ENCODE data around the gene SLC35F3. TPM values are rescaled to one million over a fixed set of nuclear protein-coding genes. Genes with fewer than 3 reads are reported as not detected.

SLC35F3 gene
- total and polyA plus RNA-seq, 4 donors, result 0.01 to 0.37 (median 0.08) TPM; not detected in 1

GRCh38 chr1:234279021-234279420, 374.5 kb downstream of the SLC35F3 start:
- no peaks in the 10 kb centered on the region for H3K36me3 ChIP-seq (ENCODE audit: control insufficient read depth in 4 of 4, insufficient read depth in 3 of 4, low read depth in 1 of 4, low read length in 3 of 4)
- no peaks in the 10 kb centered on the region for H3K27me3 ChIP-seq (ENCODE audit: control insufficient read depth in 4 of 4, insufficient read depth in 4 of 4, low read length in 3 of 4)
- WGBS, result 95% methylated on average over 1 of the region's 1 CpG
- no peaks in the 10 kb centered on the region for H3K9me3 ChIP-seq (ENCODE audit: control insufficient read depth in 4 of 4, low read length in 3 of 4)
- H3K27ac ChIP-seq (ENCODE audit: low read depth in 1 of 2, low read length in 2 of 2), result no peak overlapping the region
- H3K4me3 ChIP-seq (ENCODE audit: low read depth in 1 of 3, low read length in 3 of 3), result no peak overlapping the region
- DNase-seq (ENCODE audit: low spot score), result no peak
- no peak overlapping the region for H3K9ac ChIP-seq (ENCODE audit: low read depth in 1 of 2, low read length in 2 of 2)
- no peaks in the 10 kb centered on the region for H3K4me1 ChIP-seq (ENCODE audit: control insufficient read depth in 4 of 4, insufficient read depth in 4 of 4, low read length in 3 of 4)
- TF ChIP-seq REST (IDR thresholded peaks at IDR 0.05) (no peak), RAD21 (IDR thresholded peaks at IDR 0.05) (no peak), TAF1 (conservative IDR thresholded peaks at IDR 0.05) (no peak), GABPA (IDR thresholded peaks at IDR 0.05 in 1 of 2, conservative IDR thresholded peaks at IDR 0.05 in 1 of 2) (no peak)

- WGBS, result 80% methylated on average over 4 of the region's 4 CpGs
- Histone ChIP-seq H3K27ac (ENCODE audit: low read depth in 1 of 2, low read length in 2 of 2) (no peak overlapping the region), H3K9ac (ENCODE audit: low read depth in 1 of 2, low read length in 2 of 2) (no peak overlapping the region), H3K27me3 (ENCODE audit: control insufficient read depth in 4 of 4, insufficient read depth in 4 of 4, low read length in 3 of 4) (no peaks in the 10 kb centered on the region), H3K4me1 (ENCODE audit: control insufficient read depth in 4 of 4, insufficient read depth in 4 of 4, low read length in 3 of 4) (no peaks in the 10 kb centered on the region), H3K4me3 (ENCODE audit: low read depth in 1 of 3, low read length in 3 of 3) (no peak overlapping the region), H3K36me3 (ENCODE audit: control insufficient read depth in 4 of 4, insufficient read depth in 3 of 4, low read depth in 1 of 4, low read length in 3 of 4) (no peaks in the 10 kb centered on the region), H3K9me3 (ENCODE audit: control insufficient read depth in 4 of 4, low read length in 3 of 4) (no peaks in the 10 kb centered on the region)
- no peak for TF ChIP-seq REST (IDR thresholded peaks at IDR 0.05)
- no peak for TF ChIP-seq ATF3 (IDR thresholded peaks at IDR 0.05)
- no peak for TF ChIP-seq FOXA2 (IDR thresholded peaks at IDR 0.05)
- TF ChIP-seq HNF4A (conservative IDR thresholded peaks at IDR 0.05), result no peak
- no peak for TF ChIP-seq RXRA (IDR thresholded peaks at IDR 0.05)
- TF ChIP-seq SP1 (IDR thresholded peaks at IDR 0.05), result no peak
- TF ChIP-seq RAD21 (IDR thresholded peaks at IDR 0.05), result no peak
- no peak for TF ChIP-seq TAF1 (conservative IDR thresholded peaks at IDR 0.05)
- TF ChIP-seq JUND (IDR thresholded peaks at IDR 0.05), result no peak
- no peak for TF ChIP-seq MAX (IDR thresholded peaks at IDR 0.05)
- DNase-seq (ENCODE audit: low spot score), result no peak
These were observed 376.0 kb downstream of the SLC35F3 start for GRCh38 chr1:234280500-234280899.
